ENCODE measurements around the gene FFAR3.

FFAR3 gene, protein sequence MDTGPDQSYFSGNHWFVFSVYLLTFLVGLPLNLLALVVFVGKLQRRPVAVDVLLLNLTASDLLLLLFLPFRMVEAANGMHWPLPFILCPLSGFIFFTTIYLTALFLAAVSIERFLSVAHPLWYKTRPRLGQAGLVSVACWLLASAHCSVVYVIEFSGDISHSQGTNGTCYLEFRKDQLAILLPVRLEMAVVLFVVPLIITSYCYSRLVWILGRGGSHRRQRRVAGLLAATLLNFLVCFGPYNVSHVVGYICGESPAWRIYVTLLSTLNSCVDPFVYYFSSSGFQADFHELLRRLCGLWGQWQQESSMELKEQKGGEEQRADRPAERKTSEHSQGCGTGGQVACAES

DNA sequence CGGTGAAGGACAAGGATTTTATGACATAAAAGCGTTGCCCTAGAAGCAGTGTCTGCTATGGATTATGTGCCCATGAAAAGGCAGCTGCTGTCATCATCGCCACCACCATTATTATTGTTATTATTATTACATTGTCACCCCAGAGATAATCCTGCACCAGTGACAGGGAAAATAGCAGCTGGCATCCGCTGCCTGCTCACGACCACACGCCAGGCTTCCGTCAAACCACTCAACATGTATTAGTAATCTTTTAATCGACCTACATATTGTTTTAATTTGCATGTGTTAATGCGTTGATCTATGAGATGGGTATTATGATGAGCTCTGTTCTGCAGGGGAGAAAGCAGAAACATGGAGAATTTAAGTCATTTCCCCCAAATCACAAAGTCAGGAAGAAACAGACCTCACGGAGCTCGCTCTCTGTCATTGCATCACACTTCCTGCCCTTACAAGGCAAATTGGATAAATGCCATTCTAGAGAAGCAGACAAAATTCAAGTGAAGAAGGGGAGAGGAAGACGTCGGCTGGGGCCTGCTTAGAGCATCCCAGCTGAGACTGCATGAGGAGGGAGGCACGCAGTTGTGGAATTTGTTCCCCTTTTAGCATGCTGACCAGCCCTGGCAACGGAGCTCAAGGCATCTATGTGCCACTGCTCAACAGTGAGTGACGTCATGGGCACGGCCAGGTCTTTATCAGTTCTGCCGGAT is at the start of gene FFAR3:
TSS of gene FFAR3 (plus strand) at position 594 of the 707 bp plus-strand sequence. CDS start 431 bp downstream, outside the sequence.
- no peak for FAIRE-seq

DNA sequence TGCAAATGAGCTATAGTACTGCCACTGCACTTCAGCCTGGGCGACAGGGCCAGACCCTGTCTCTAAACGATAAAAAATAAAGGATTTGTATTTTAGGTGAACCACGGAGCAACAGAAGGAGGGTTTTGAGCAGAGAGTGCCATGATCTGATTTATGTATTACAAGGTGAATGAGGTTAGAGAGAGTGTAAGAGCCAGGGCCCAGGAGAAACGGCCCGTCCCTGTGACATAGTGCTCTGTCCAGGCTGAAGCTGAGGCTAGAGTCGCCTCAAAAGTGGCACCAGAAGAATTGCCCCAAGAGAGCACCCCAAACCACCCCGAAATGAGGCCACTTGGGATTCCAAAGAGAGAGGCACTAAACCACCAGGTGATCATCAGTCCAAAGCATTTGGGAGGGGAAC is 49.4 kb upstream of the FFAR3 start:
- FAIRE-seq: no peak

DNA sequence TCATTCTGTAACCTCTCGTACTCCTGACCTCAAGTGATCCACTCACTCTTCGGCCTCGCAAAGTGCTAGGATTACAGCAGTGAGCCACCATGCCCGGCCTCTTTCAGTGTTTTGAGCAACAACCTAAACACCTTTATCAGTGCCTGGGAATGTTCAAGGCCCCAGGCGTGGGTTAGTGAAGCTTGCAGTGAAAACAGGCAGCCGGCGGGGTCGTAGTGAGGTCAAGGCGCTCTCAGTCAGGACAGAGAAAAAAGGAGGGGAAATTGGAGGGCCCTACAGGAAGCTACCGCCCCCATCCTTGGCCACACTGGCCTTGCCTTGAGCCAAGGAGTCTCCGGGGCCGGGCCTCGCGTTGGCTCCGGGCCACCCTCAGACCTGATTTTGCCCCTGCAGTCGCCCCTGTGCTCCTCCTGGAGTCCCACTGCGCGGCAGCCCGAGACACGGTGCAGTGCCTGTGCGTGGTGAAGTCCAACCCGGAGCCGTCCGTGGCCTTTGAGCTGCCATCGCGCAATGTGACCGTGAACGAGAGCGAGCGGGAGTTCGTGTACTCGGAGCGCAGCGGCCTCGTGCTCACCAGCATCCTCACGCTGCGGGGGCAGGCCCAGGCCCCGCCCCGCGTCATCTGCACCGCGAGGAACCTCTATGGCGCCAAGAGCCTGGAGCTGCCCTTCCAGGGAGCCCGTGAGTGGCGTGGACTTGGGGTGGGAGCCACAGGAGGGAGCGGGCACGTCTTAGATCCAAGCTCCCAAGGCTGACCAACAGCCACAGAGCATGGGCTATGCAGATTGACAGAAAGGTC is 48.6 kb upstream of the FFAR3 start:
- FAIRE-seq: no peak

DNA sequence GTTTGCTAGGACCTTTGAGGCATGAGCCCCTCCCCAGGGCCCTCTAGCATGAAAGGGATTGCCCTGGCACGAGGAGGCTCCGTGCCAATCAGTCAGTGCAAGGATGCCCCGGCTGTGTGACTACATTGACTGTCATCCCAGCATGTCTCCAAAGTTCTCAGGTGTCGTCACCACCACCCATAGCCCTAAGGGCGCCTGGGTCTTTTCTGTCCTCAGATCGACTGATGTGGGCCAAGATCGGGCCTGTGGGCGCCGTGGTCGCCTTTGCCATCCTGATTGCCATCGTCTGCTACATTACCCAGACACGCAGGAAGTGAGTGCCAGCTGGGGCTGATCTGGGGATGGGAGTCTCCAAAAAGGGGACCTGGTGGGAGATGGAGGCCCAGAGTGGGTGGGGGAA is 47.9 kb upstream of the FFAR3 start:
- no peak for FAIRE-seq

DNA sequence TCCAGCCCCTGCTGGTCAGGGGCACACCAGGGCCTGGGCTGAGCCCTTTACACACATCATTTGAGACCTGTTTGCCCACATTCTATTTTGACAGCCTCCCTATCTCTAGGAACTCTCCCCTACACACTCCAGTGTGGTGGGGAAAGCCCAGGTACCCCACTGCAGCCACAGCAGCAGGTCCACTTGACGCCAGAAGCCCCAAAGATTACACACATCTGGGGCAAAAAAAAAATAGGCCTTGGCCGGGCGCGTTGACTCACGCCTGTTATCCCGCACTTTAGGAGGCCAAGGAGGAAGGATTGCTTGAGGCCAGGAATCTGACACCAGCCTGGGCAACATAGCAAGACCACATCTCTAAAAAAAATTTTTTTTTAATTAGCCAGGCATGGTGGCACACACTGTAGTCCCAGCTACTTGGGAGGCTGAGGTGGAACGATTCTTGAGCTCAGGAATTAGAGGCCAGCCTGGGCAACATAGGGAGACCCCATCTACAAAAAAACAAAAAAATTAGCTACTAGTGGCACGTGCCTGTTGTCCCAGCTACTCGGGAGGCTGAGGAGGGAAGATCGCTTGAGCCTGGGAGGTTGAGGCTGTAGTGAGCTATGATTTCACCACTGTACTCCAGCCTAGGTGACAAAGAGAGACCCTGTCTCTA is 47.3 kb upstream of the FFAR3 start:
- FAIRE-seq: no peak

DNA sequence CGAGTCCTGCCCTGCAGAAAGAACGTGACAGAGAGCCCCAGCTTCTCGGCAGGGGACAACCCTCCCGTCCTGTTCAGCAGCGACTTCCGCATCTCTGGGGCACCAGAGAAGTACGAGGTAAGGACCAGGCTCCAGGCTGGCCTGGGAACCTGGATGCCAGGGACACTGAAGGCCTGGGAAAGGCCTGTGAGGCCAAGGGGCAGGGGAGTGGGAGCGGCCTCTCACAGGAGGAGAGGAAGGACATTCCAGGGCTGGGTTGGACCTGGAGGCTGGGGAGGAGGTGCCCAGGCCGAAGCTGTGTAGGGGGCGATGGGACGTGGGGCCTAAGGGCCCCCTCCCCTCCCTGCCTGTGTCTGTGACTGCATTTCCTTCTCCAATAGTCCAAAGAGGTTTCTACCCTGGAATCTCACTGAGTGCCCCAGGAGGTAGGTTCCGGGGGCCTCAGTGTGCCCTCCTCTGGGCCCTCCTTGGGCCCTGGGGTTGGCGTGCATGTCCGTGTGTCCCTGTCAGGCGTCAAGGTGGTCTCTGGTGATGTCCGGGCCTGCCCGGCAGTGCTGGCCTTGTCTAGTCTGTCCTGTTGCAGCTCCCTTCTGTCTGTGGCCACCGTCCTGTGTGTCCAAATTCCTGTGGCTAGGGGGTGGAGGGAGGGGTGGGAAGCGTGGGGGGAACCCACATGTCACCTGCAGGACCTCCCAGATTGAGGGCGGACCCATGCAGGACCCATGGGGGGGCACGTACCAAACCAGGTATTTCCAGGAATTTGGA is 46.2 kb upstream of the FFAR3 start:
- FAIRE-seq: no peak

DNA sequence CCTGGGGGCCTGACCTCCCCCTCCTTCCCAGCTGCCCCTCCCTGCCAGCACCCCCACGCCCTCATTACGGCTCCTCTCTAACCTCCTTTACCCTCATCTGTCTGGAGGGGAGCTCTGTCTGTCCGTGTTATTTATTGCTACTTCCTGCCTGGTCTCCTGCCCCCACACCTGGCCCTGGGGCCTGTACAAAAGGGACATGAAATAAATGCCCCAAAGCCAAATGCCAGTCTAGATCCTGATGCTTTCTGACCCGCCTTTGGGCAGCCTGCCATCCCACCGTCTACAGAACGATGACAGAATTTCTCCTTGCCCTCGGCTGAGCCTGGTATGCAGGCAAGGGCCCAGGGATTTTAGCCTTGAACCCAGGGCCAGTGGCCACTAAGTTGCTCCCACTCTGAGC is 44.7 kb upstream of the FFAR3 start:
- no peak for FAIRE-seq

DNA sequence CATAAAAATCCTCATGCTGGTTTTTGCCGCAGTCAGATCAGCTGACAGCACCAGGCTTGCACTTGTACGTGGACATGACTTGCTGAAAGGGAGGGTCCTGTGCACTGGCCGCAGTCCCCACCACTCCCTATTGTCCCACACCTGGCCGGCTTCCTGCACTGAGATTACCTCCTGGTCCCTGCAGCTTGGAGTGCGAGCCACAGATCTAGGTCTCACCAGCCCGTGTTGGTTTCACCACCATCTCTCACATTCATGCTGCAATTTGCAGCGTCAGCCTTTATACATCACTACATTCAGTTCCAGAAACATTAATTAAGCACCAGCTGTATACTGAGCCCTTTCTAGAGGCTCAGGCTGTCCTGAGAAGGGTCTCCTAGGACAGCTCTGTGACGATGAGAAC is 44.2 kb upstream of the FFAR3 start:
- no peak for FAIRE-seq

DNA sequence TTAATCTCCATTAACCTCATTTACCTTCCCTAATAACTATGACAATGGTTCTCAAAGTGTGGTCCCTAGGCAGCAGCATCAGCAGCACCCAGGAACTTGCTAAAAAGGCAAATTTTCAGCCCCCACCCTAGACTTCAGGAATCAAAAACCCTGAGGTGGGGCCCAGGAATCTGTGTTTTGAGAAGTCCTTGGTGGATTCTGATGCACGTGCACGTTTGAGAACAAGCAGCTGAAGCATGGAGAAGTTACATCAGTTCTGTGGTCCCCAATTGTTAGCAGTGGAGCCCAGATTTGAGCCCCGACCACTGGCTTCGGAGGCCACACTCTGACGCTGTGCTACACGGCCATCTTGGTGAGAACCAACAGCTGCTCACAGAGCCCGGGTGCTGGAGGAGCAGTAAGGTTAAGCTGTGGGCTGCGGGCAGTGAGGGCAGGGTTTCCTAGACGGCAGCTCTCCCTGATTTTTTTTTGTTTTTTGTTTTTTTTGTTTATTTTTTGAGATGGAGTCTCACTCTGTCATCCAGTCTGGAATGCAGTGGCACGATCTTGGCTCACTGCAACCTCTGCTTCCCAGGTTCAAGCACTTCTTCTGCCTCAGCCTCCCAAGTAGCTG is 43.3 kb upstream of the FFAR3 start:
- FAIRE-seq: no peak

DNA sequence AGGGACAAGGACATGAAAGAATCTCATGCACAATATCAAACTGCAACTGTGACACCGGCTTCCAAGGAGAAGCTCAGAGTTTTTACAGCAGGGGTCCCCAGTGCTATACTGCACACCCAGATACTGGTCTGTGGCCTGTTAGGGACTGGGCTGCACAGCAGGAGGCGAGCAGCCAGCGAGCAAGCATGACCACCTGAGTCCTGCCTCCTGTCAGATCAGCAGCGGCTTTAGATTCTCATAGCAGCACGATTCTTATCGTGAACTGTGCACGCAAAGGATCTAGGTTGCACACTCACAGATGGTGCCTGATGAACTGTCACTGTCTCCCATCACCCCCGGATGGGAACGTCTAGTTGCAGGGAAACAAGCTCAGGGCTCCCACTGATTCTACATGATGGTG is 42.4 kb upstream of the FFAR3 start:
- no peak for FAIRE-seq

DNA sequence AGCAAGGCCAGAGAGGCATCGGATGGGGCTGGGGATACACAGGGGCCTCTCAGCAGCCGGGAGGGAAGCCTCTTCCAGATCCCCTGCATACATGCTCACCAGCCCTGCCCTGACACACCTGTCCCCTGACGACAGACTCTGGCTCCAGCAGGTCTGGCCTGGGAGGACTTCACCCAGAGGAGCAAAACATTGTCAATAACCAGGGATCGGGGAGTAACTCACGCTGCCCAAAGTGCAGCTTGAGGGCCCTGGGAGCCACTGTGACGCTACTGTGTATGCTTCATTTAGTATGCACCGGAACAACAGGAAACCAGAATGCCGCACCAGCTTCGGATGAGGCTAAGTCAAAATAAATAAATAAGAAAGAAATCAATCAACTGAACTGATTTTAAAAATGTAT is 41.7 kb upstream of the FFAR3 start:
- no peak for FAIRE-seq

DNA sequence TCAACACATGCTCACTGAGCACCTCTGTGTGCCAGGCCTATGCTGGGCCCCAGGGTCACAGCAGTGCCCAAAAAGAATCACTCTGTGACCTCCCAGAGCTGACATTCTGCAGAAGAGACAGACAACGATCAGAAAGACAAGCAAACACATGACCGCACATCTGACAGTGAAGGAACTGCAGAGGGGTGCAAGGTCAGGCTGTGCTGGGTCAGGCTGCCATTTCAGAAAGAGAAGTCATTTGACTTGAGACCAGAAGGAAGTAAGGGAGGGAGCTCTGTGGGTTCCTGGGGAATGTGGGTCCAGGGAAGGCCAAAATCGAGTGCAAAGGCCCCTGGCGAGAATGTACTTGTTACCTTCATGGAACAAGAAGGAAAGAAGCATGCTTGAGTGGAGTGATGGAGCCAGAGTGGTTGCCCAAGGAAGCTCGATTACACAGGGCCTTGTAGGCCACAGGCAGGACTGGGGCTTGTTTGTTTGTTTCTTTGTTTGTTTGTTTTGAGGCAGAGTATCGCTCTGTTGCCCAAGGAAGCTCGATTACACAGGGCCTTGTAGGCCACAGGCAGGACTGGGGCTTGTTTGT is 40.7 kb upstream of the FFAR3 start:
- no peak for FAIRE-seq

DNA sequence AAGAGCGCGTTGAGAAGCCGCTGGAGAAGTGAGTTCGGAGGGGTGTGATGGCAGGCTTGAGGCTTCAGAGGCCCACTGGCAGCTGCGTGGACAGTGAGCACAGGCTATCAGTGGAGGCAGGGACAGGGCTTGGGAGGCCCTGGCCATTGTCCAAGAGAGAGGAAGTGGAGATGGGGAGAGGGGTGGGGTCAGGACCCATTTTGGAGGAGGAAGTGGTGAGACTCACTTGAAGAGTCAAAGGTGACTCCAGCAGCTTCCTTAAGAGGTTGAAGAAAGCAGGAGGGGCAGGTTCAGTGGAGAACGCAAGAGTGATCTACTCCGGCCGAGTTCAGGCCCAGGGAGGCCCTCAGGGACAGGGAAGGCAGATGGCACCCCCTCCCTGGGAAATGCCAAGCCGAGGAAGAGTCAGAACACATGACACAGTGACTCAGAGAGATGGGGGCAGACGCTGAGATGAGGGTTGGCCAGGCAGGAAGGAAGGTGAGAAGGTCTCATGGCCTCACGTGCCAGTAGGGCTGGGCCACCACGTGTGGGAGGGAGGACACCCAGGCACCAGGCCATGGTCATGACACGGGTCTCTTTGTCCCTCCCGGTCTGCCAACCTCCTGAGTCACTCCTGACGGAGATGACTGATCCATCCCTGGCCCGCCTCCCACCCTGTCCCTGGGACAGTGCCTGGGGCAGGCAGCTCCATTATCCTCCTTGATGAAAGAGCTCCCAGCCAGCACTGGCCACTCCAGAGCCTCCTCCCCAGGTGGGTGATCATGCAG is 39.4 kb upstream of the FFAR3 start:
- FAIRE-seq: no peak

DNA sequence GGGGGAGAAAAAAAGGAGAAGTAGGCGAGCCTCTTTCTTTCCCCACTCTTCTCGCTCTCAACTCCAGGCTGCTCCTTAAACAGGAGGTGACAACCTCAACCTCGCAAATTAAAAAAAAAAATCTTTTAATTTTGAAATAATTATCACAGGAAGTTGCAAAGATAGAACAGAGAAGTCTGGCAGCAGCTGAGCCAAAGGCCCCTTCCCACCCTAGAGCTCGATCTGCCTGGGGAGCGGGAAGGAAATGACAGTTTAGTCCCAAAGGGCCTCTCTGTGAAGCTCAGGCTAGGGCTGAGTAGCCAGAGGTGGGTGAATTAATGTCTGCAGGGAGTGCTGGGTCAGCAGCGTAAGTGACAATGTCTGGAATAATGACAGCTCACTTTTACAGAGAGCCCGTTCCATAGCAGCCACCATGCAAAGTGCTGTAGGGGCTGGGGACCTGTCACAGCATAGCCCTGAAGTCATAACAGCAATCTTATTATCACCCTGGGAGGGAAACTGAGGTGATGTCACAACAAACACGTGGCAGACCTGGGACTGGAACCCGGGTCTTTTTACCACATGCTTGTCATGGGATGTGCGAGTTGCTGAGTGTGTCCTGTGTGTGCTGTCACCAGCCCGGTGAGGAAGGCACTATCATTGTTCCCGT is 38.1 kb upstream of the FFAR3 start:
- FAIRE-seq: no peak

DNA sequence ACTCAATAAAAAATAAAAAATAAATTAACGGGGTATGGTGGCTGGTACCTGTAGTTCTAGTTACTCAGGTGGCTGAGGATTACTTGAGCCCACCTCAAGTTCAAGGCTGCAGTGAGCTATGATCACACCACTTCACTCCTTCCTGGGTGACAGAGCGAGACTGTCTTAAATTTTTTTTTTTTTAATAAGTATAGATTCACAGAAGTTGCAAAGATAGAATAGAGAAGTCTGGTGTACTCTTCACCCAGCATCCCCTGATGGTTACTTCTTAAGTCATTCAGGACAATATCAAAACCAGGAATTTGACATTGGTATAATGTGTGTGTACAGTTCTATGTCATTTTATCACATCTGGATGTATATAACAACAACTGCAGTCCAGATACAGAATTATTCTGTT is 37.0 kb upstream of the FFAR3 start:
- no peak for FAIRE-seq

DNA sequence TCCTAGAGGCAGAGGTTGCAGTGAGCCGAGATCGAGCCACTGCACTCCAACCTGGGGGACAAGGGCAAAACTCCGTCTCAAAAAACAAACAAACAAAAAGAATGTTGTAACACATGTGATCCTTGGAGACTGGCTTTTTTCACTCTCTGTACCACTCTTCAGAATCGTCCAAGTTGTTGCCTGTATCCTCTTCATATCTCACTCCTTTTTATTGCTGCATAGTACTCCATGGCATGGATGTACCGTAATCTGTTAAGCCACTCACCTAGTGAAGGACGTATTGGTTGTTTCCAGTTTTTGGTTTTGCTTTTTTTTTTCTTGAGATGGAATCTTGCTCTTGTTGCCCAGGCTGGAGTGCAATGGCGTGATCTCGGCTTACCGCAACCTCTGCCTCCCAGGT is 36.2 kb upstream of the FFAR3 start:
- no peak for FAIRE-seq

DNA sequence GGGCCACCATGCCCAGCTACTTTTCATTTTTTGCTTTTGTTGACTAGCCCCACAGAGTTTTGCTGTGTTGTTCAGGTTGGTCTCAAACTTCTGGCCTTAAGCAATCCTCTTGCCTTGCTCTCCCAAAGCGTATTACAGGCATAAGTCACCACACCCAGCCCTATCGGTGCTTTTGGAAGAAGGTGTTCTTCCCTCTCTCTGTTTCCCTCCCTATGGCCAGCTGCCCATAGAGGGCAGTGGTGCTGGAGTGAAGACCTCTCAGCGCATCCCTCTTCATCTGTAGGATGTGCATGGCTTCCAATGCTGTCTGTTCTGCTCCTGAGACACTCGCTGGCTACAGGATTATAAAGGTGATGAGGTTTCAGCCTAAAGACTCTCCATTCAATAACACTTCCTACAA is 30.6 kb upstream of the FFAR3 start:
- FAIRE-seq: no peak

DNA sequence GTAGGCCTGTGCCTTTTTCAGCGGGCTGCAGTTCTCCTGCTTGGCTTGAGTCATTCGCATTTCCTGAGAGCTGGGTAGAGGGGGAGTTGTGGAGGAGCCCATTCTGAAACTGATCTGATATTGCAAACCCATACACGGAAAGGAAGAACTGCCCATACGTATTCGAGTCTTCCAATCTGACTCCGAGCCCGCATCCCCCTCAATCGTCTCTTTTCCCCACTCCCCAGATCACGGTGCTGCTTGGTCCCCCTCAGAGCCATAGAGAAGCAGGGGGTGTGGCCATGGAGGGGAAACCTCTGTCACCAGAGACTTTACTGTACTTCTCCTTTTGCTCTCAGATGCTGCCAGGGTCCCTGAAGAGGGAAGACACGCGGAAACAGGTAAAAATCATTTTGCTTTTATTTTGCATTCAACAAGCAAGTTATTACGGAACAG is 29.4 kb upstream of the FFAR3 start, which contains the start of gene CD22:
TSS of gene CD22 (plus strand) at position 337 of the 435 bp plus-strand sequence. CDS start 2,854 bp downstream, outside the sequence.
- FAIRE-seq: no peak

DNA sequence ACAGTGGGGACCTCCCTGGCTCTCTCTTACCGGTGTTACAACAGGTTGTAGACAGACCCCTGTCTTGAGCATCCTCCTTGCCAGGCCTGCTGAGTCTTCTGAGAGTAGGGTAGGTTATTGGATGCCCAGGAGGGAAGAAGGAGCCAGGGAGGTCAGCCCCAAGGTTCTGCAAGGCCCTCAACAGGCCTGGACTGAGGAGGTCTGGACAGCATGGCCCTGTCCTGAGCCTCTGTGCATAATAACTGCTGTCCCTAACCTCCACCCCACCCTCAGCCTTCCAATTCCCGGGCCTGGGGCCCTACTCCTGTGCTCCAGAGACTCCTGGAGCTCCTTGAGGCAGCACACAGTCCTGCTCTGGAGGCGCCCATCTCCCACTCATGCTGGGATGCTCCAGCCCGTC is 28.9 kb upstream of the FFAR3 start:
- FAIRE-seq: no peak

DNA sequence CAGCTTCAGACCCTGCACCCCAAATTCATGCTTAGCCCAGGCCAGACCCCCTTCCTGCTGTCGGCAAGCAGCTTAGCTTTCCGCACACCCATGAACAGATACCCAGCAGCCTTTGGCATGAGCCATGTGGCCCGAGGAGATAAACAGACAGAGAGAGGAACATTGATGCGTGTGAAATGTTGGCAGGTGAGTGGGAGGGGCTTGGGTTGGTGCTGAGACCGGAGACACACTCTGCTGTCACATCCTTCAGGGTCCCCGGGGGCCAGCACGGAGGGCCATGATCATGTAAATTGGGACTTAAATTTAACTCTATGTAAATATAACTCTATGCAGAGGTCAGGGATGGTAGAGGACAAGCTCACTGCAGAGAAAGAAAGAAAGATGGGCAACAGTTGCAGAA is 27.8 kb upstream of the FFAR3 start:
- no peak for FAIRE-seq

All from G401.6 (cell line).